HCT116 (cell line): ENCODE measurements around the gene ZFR2. TPM values are rescaled to one million over a fixed set of nuclear protein-coding genes. Genes with fewer than 3 reads are reported as not detected.

Experiments used
- ATAC-seq: fragments of 200-7000 bp; cut with Tn5 transposase; 2 replicates; pipeline ENCODE4 v1.9.1; 2020; ENCODE audit warnings: mild to moderate bottlenecking, moderate library complexity
- BruUV-seq: library from RNA; stranded (reverse); fragments of 400-500 nt; replicated peaks from 2 replicates; lab custom pipeline; 2021; lab: Mats Ljungman, UMichigan
- CTCF ChIA-PET: fragments of 300-600 bp; sonication (Branson Sonifier 250); formaldehyde crosslinking; loops from one replicate; lab custom pipeline; 2021; ENCODE audit warnings: antibody characterized with exemption; lab: Charles Lee
- POLR2A ChIA-PET: fragments of 300-600, 350-600 bp; sonication (Branson Sonifier 250); formaldehyde crosslinking; loops from one replicate; lab custom pipeline; 2021; ENCODE audit warnings: antibody characterized with exemption; lab: Charles Lee
- RAD21 ChIA-PET, 2 experiments: fragments of 300-600 bp; sonication (Branson Sonifier 250); formaldehyde crosslinking; loops; one replicate each; lab custom pipeline; 2023; ENCODE audit warnings: low total read pairs in 2 of 2; ENCODE audit not compliant: uncharacterized antibody in 2 of 2, unreplicated experiment in 2 of 2, low non-redundant PET in 1 of 2; lab: Charles Lee
- DNase-seq: peaks from one replicate; pipeline ENCODE4 v3.0.0-alpha.2; 2010; ENCODE audit warnings: low read depth, low spot score
- H2AFZ ChIP-seq: fragments of 200-600 bp; shearing (Covaris generic), sonication (generic); 2 replicates; pipeline ENCODE4 v1.6.1; 2017; ENCODE audit warnings: low read depth, mixed run types, mixed read lengths, antibody characterized with exemption, low read length; ENCODE audit not compliant: poor library complexity, severe bottlenecking
- H3K27ac ChIP-seq: 2 replicates; pipeline ENCODE4 v1.5.1; 2012; ENCODE audit warnings: low read depth, low read length
- H3K27me3 ChIP-seq: fragments of 200-600 bp; sonication (generic); 2 replicates; pipeline ENCODE4 v1.6.1; 2016; ENCODE audit warnings: mixed run types, low read length, mixed read lengths; ENCODE audit not compliant: insufficient read depth
- H3K36me3 ChIP-seq, 2 experiments: fragments of 200-500 bp in 1 of 2; fragments of 200-600 bp in 1 of 2; sonication (Bioruptor generic) in 1 of 2; sonication (generic) in 1 of 2; 2 replicates each; pipeline versions ENCODE4 v1.5.1 to v1.6.1; 2014 to 2016; ENCODE audit warnings: low read length in 2 of 2, inconsistent platforms in 1 of 2, mixed read lengths in 1 of 2, mixed run types in 1 of 2; ENCODE audit not compliant: insufficient read depth in 2 of 2, control insufficient read depth in 1 of 2
- H3K4me1 ChIP-seq, 2 experiments: fragments of 200-600 bp in 1 of 2; sonication (generic) in 1 of 2; 2 replicates each; pipeline versions ENCODE4 v1.5.1 to v1.6.1; 2012 to 2017; ENCODE audit warnings: low read length in 2 of 2, inconsistent platforms in 1 of 2, mild to moderate bottlenecking in 1 of 2, mixed read lengths in 1 of 2, mixed run types in 1 of 2, moderate library complexity in 1 of 2; ENCODE audit not compliant: insufficient read depth in 2 of 2, control insufficient read depth in 1 of 2
- H3K4me2 ChIP-seq: fragments of 200-600 bp; sonication (generic); 2 replicates; pipeline ENCODE4 v1.6.1; 2017; ENCODE audit warnings: mixed run types, low read length, mixed read lengths
- H3K4me3 ChIP-seq, 2 experiments: fragments of 200-600 bp in 1 of 2; sonication (generic) in 1 of 2; replicated peaks in 1 of 2; 2 replicates each; pipeline ENCODE4 v1.5.1; 2011 to 2016; ENCODE audit warnings: low read length in 2 of 2, control low read depth in 1 of 2, low read depth in 1 of 2, mild to moderate bottlenecking in 1 of 2, mixed read lengths in 1 of 2, mixed run types in 1 of 2
- H3K79me2 ChIP-seq: fragments of 200-600 bp; sonication (generic); 2 replicates; pipeline ENCODE4 v1.6.1; 2017; ENCODE audit warnings: mild to moderate bottlenecking, mixed run types, low read length, moderate library complexity, mixed read lengths; ENCODE audit not compliant: insufficient read depth
- H3K9ac ChIP-seq: fragments of 200-600 bp; sonication (generic); 2 replicates; pipeline ENCODE4 v1.6.1; 2016; ENCODE audit warnings: low read length, mixed read lengths
- H3K9me2 ChIP-seq: fragments of 200-600 bp; sonication (generic), shearing (Covaris generic); 2 replicates; pipeline ENCODE4 v1.6.1; 2017; ENCODE audit warnings: mixed run types, mild to moderate bottlenecking, moderate library complexity; ENCODE audit not compliant: insufficient read depth
- H3K9me3 ChIP-seq, 2 experiments: fragments of 200-500 bp in 1 of 2; fragments of 200-600 bp in 1 of 2; sonication (Bioruptor generic) in 1 of 2; sonication (generic) in 1 of 2; 2 replicates each; pipeline ENCODE4 v1.6.1; 2014 to 2017; ENCODE audit warnings: low read length in 2 of 2, mixed read lengths in 2 of 2, inconsistent platforms in 1 of 2, low read depth in 1 of 2, mild to moderate bottlenecking in 1 of 2, mixed run types in 1 of 2, moderate library complexity in 1 of 2; ENCODE audit not compliant: control insufficient read depth in 1 of 2, insufficient read depth in 1 of 2
- H4K20me1 ChIP-seq: fragments of 200-600 bp; sonication (generic), shearing (Covaris generic); 2 replicates; pipeline ENCODE4 v1.6.1; 2017; ENCODE audit warnings: mixed run types, mild to moderate bottlenecking, moderate library complexity; ENCODE audit not compliant: insufficient read depth
- CBX3 ChIP-seq: IDR thresholded peaks from 2 replicates; pipeline ENCODE4 v1.6.1; 2012; ENCODE audit warnings: low read depth
- CEBPB ChIP-seq: IDR thresholded peaks from 2 replicates; pipeline ENCODE4 v1.6.1; 2012; ENCODE audit warnings: low read depth
- CTCF ChIP-seq, 3 experiments: fragments of 200-600 bp in 1 of 3; sonication (generic) in 1 of 3; IDR thresholded peaks in 2 of 3; conservative IDR thresholded peaks in 1 of 3; 2 replicates each; pipeline ENCODE4 v1.5.1; 2012 to 2017; ENCODE audit warnings: low read depth in 2 of 3, low read length in 2 of 3, antibody characterized with exemption in 1 of 3, borderline replicate concordance in 1 of 3, control low read depth in 1 of 3, mild to moderate bottlenecking in 1 of 3, mixed read lengths in 1 of 3, mixed run types in 1 of 3, moderate library complexity in 1 of 3; ENCODE audit not compliant: insufficient read depth in 1 of 3
- EGR1 ChIP-seq: IDR thresholded peaks from 2 replicates; pipeline ENCODE4 v1.6.1; 2012; ENCODE audit warnings: low read depth
- ELF1 ChIP-seq: IDR thresholded peaks from 2 replicates; pipeline ENCODE4 v1.6.1; 2012; ENCODE audit warnings: low read depth, borderline replicate concordance
- EZH2 ChIP-seq: fragments of 200-600 bp; sonication (generic); IDR thresholded peaks from 2 replicates; pipeline ENCODE4 v1.6.1; 2017; ENCODE audit warnings: antibody characterized with exemption, mixed run types
- FOSL1 ChIP-seq: IDR thresholded peaks from 2 replicates; pipeline ENCODE4 v1.6.1; 2012; ENCODE audit warnings: low read depth
- JUND ChIP-seq: IDR thresholded peaks from 2 replicates; pipeline ENCODE4 v1.6.1; 2012
- MAX ChIP-seq: IDR thresholded peaks from 2 replicates; pipeline ENCODE4 v1.6.1; 2012
- POLR2A ChIP-seq: IDR thresholded peaks from 2 replicates; pipeline ENCODE4 v1.7.0; 2011; ENCODE audit warnings: borderline replicate concordance; ENCODE audit not compliant: insufficient read depth, insufficient read length; ENCODE audit errors: extremely low read depth
- POLR2AphosphoS5 ChIP-seq: IDR thresholded peaks from 2 replicates; pipeline ENCODE4 v1.6.1; 2011; ENCODE audit warnings: mild to moderate bottlenecking, low read depth, low read length, moderate library complexity
- RAD21 ChIP-seq: IDR thresholded peaks from 2 replicates; pipeline ENCODE4 v1.6.1; 2012; ENCODE audit warnings: low read depth, mild to moderate bottlenecking
- REST ChIP-seq: IDR thresholded peaks from 2 replicates; pipeline ENCODE4 v1.6.1; 2012; ENCODE audit warnings: low read depth
- YY1 ChIP-seq: IDR thresholded peaks from 2 replicates; pipeline ENCODE4 v1.6.1; 2011; ENCODE audit warnings: low read length, low read depth, moderate library complexity, mild to moderate bottlenecking; ENCODE audit not compliant: insufficient replicate concordance; ENCODE audit errors: extremely low read depth
- ZBTB33 ChIP-seq: IDR thresholded peaks from 2 replicates; pipeline ENCODE4 v1.6.1; 2011; ENCODE audit warnings: mild to moderate bottlenecking, low read length, moderate library complexity; ENCODE audit not compliant: insufficient replicate concordance; ENCODE audit errors: extremely low read depth
- ZFX ChIP-seq: fragments of 450-650 bp; IDR thresholded peaks from 2 replicates; pipeline ENCODE4 v1.6.1; 2017
- ZNF274 ChIP-seq: fragments of 200-500 bp; sonication (Bioruptor generic); IDR thresholded peaks from 2 replicates; pipeline ENCODE4 v1.6.1; 2014; ENCODE audit warnings: mild to moderate bottlenecking, low read depth, low read length, inconsistent platforms
- intact Hi-C: fragments of 100-400 bp; cut with micrococcal nuclease; formaldehyde crosslinking; loops from 2 replicates; pipeline ENCODE4 v1.10.0; 2022
- total RNA-seq: library from RNA; stranded (reverse); gene quantifications from one replicate; pipeline ENCODE4 v1.2.1, GENCODE V29; 2021; ENCODE audit not compliant: unreplicated experiment

ZFR2 gene
- total RNA-seq, 1 experiment from 2014 or later, result 0.34 TPM

- TF ChIP-seq REST, result no peak
These were observed 13.5 kb downstream of the ZFR2 start (continued) for GRCh38 chr19:3855320-3855719.

GRCh38 chr19:3852614-3853254 is 16.1 kb downstream of the ZFR2 start:
- Histone ChIP-seq H3K9me2 (no peaks in the 10 kb centered on the region), H3K4me2 (peak overlapping the region; percentile 29), H3K9me3 (no peaks in the 10 kb centered on the region), H3K27ac (peak overlapping the region; percentile 38; the same call in 1 of the 2 replicates), H3K4me3 (no peak overlapping the region), H3K36me3 (no peaks in the 10 kb centered on the region), H3K27me3 (no peaks in the 10 kb centered on the region), H3K4me1 (peaks cover 21 to 39% of the 10 kb centered on the region in 2 experiments), H4K20me1 (no peaks in the 10 kb centered on the region), H2AFZ (no peak overlapping the region), H3K79me2 (no peaks in the 10 kb centered on the region), H3K9ac (no peak overlapping the region)
- ATAC-seq, result peak; percentile 85
- POLR2A ChIA-PET, result interaction anchor here (0.8 to 3.0 kb wide), 3 partner anchors 117 to 133 kb away, joined by 3 to 13 read pairs (median 4); partner anchors contain the start of genes DAPK3 and EEF2
- no TSS peak for BruUV-seq
- RAD21 ChIA-PET, result interaction anchor here (1.0 to 2.3 kb wide), 3 partner anchors 118 to 135 kb away, joined by 3 to 7 read pairs (median 5); partner anchors contain the start of gene DAPK3 (in 1 of the 2)
- intact Hi-C loops, result loop anchor here (1.0 to 10.0 kb wide), 4 partner anchors 118 to 355 kb away; partner anchors contain the start of genes DAPK3 and EEF2
- DNase-seq, result peak; percentile 79
- CTCF ChIA-PET, result interaction anchor here (0.6 to 4.1 kb wide), 20 partner anchors 11 to 356 kb away, joined by 3 to 27 read pairs (median 4); partner anchors contain the start of genes DAPK3, EEF2, MRPL54 and PIAS4
- peak; percentile 69 for TF ChIP-seq FOSL1
- TF ChIP-seq ZFX, result no peak
- TF ChIP-seq YY1, result no peak
- peak; percentile 22 for TF ChIP-seq POLR2AphosphoS5
- no peak for TF ChIP-seq ZBTB33
- TF ChIP-seq CTCF (IDR thresholded peaks at IDR 0.05 in 2 of 3, conservative IDR thresholded peaks at IDR 0.05 in 1 of 3; ENCODE audit: borderline replicate concordance in 1 of 3, insufficient read depth in 1 of 3, low read depth in 2 of 3, low read length in 2 of 3), result peak; percentile 77 to 86 (median 78); a peak in 5 of 6 replicates
- TF ChIP-seq JUND, result no peak; the same call in 1 of the 2 replicates
- TF ChIP-seq EGR1, result no peak
- no peak for TF ChIP-seq CEBPB
- TF ChIP-seq ZNF274, result no peak
- TF ChIP-seq CBX3, result no peak
- no peak for TF ChIP-seq POLR2A
- no peak for TF ChIP-seq MAX
- TF ChIP-seq RAD21, result peak; percentile 97
- TF ChIP-seq ELF1, result no peak
- TF ChIP-seq EZH2, result no peak
